Activated CD8-positive, alpha-beta memory T cell treated with anti-CD3 and anti-CD28 coated beads for 1 hour (primary cell): ENCODE data around the gene HAO1.

Source experiments
- DNase-seq, 2 donors: peaks; one replicate each; pipeline ENCODE4 v3.0.0-alpha.2; 2020; ENCODE audit warnings: low read depth in 1 of 2; ENCODE audit errors: extremely low read depth in 1 of 2

The HAO1 gene

GRCh38 chr20:7930343-7930742, 9.9 kb downstream of the HAO1 start:
- no peak for DNase-seq

- no peak for DNase-seq
These were observed 13.5 kb downstream of the HAO1 start for GRCh38 chr20:7926767-7927166.

GRCh38 chr20:7926323-7926722, 13.9 kb downstream of the HAO1 start:
- no peak for DNase-seq

GRCh38 chr20:7924692-7925091, 15.6 kb downstream of the HAO1 start:
- no peak for DNase-seq

GRCh38 chr20:7916648-7917047, 23.6 kb downstream of the HAO1 start:
- DNase-seq, result no peak

- DNase-seq, result no peak
These were observed 27.7 kb downstream of the HAO1 start for GRCh38 chr20:7912551-7912950.

GRCh38 chr20:7911586-7912330, 28.5 kb downstream of the HAO1 start:
- DNase-seq, result no peak

GRCh38 chr20:7908905-7909304, 31.4 kb downstream of the HAO1 start:
- DNase-seq, result no peak

GRCh38 chr20:7903429-7903828, 36.8 kb downstream of the HAO1 start:
- no peak for DNase-seq

- DNase-seq, result no peak
These were observed 37.4 kb downstream of the HAO1 start for GRCh38 chr20:7902879-7903278.

DNA sequence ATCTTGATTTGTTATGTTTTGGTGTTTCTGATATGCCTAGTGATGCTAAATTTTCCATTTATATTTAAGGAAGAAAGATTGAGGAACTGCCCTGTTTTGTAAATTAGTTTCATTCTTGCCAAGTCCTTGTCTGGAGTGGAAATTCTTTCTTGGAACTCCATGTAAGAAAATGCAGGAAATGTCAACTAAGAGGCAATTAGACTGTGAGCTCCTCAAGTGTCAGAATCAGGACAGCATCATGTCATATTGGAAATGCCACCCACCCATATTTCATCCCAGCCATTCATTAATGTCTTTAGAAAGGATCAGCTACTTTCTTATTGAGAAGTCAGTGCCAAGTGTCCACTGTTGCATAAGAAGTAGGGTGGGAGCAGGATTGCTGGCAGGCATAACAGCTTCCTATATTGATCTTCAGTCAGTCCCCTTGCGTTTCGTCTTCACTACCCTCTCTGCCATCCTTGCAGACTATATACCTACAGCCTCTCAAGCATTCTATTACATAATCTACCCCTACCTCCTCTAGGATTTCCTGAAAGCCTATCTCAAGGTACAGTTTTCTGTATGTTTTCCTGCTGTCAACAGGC, 42.4 kb downstream of the HAO1 start:
- DNase-seq, result no peak

GRCh38 chr20:7893014-7893730, 47.1 kb downstream of the HAO1 start:
- no peak for DNase-seq

- no peak for DNase-seq
These were observed 48.6 kb downstream of the HAO1 start for GRCh38 chr20:7891705-7892104.

GRCh38 chr20:7889736-7890135, 50.5 kb downstream of the HAO1 start:
- DNase-seq, result no peak

- no peak for DNase-seq
These were observed 56.5 kb downstream of the HAO1 start for GRCh38 chr20:7883741-7884140.

DNA sequence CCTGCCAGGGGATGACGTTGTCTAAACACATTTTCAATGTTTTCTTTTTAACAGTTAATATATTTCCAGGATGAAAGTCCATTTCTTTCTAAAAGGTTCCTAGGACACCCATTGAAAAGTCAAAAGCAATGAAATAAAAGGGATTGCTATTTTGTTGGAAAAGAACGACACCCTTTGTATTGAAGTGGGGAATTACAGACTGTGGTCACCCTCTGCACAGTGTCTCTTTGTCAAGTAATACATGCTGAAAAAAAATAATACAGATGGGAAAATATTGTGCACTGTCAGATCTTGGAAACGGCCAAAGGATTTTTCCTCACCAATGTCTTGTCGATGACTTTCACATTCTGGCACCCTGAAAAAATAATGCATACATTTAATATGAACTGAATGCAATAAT, 56.9 kb downstream of the HAO1 start:
- DNase-seq, result no peak

GRCh38 chr20:7882076-7882475, 58.2 kb downstream of the HAO1 start:
- no peak for DNase-seq

GRCh38 chr20:7881551-7881950, 58.7 kb downstream of the HAO1 start:
- DNase-seq, result no peak

DNA sequence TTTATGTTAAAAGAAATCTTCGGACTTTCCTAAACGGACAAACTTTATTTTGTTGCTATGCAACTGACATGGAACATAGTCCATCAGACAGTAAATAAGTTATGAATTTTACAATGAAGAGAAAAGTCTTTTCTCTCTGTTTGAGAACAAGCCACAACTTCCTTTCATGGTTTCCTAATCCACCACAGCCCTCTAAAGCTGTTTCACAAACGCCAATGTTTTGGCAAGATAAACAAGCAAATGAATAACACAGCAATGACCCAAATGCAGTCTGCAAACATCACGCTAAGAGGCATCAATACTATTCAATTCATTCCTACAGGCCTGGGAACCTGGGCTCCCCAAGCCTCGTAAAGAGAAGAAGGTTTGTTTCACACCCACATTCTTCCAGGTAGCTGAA, 60.4 kb downstream of the HAO1 start:
- no peak for DNase-seq

- no peak for DNase-seq
These were observed 72.2 kb downstream of the HAO1 start for GRCh38 chr20:7868108-7868507.

DNA sequence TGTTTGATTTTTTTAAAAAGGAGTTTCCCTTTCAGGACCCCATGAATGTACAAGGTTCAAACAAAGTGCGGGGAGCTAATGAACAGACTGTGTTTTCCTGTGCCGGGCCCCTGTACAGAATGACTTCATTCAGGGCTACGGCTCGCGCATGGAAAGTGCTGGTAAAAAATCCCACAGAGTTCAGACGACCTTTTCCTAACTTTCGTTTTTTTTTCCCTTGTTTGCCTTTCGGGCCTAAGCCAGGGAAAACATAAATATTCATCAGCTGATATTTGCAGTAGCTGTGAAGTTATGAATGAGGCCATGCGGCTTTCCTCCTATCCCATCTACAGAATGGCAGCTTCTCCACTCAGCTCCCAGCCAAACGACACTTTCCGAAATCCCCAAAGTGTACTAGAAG, 74.0 kb downstream of the HAO1 start:
- no peak for DNase-seq

DNA sequence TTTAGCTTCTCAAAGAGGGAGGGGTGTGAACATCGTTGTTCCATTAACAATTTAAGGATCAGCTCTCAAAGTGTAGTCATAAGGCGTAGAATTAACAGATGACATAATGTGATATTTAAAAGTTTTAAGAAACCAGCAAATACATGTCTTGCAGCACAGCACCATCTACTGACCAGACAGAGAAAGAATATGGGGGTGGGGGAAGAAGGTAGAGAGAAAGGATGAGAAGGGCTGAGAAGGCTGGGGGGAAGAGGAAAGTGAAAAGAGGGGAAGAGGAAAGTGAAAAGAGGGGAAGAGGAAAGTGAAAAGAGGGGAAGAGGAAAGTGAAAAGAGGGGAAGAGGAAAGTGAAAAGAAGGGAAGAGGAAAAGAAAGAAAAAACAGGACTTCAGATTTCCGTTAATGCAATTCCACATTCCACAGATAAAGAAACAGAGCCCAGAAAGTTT, 80.9 kb downstream of the HAO1 start:
- DNase-seq, result no peak
